Endothelial cell of umbilical vein (primary cell): ENCODE measurements around the gene KRTAP1-3.

Experiments used
- CTCF ChIP-seq, 2 donors: IDR thresholded peaks; 1 replicate in 1 of 2; 2 replicates in 1 of 2; pipeline ENCODE4 v1.5.1; 2011; ENCODE audit warnings: low read length in 2 of 2, mild to moderate bottlenecking in 2 of 2, moderate library complexity in 2 of 2, control low read depth in 1 of 2, inconsistent platforms in 1 of 2, low read depth in 1 of 2; ENCODE audit not compliant: insufficient read depth in 1 of 2; ENCODE audit errors: extremely low read depth in 1 of 2
- EZH2 ChIP-seq: IDR thresholded peaks from 2 replicates; pipeline ENCODE4 v1.6.1; 2012; ENCODE audit warnings: borderline replicate concordance, low read depth, mild to moderate bottlenecking, moderate library complexity, low read length, inconsistent platforms; ENCODE audit not compliant: severe bottlenecking
- FOS ChIP-seq: IDR thresholded peaks from 2 replicates; pipeline ENCODE4 v1.6.1; 2011; ENCODE audit warnings: mild to moderate bottlenecking, low read length, moderate library complexity, borderline replicate concordance; ENCODE audit not compliant: insufficient read depth
- JUN ChIP-seq: IDR thresholded peaks from 2 replicates; pipeline ENCODE4 v1.6.1; 2011; ENCODE audit warnings: borderline replicate concordance, low read depth; ENCODE audit not compliant: insufficient read length, insufficient read depth
- MAX ChIP-seq: IDR thresholded peaks from 2 replicates; pipeline ENCODE4 v1.6.1; 2011; ENCODE audit not compliant: insufficient read depth, insufficient read length
- POLR2A ChIP-seq: IDR thresholded peaks from 2 replicates; pipeline ENCODE4 v1.6.1; 2012; ENCODE audit warnings: low read depth, mild to moderate bottlenecking, control low read depth, low read length
- POLR2AphosphoS5 ChIP-seq: IDR thresholded peaks from 2 replicates; pipeline ENCODE4 v1.6.1; 2012; ENCODE audit warnings: low read depth, mild to moderate bottlenecking, control low read depth, low read length, moderate library complexity; ENCODE audit not compliant: insufficient read depth

GRCh38 chr17:40995116-40995515, 39.6 kb downstream of the KRTAP1-3 start:
- TF ChIP-seq CTCF (IDR thresholded peaks at IDR 0.05; ENCODE audit: extremely low read depth in 1 of 2, insufficient read depth in 1 of 2, low read depth in 1 of 2, low read length in 2 of 2) (no peak), POLR2A (no peak), EZH2 (no peak), JUN (no peak), MAX (no peak), FOS (no peak), POLR2AphosphoS5 (no peak)
